SK-N-SH treated with all-trans-retinoic acid at 6 μM for 48 hours (cell line): ENCODE results near the gene LPP.

Experiments
- ARNTL ChIP-seq: fragments of 450-650 bp; formaldehyde crosslinking; IDR thresholded peaks from 2 replicates; pipeline ENCODE4 v1.5.0; 2020; ENCODE audit warnings: low read depth, mild to moderate bottlenecking, moderate library complexity, borderline replicate concordance
- BACH2 ChIP-seq: fragments of 250-450 bp; sonication (Bioruptor Pico); IDR thresholded peaks from 2 replicates; pipeline ENCODE4 v1.9.0; 2021; ENCODE audit warnings: mild to moderate bottlenecking, borderline replicate concordance
- CREB5 ChIP-seq: fragments of 250-450 bp; sonication (Bioruptor Pico); IDR thresholded peaks from 2 replicates; pipeline ENCODE4 v1.5.1; 2020; ENCODE audit warnings: low read depth, mild to moderate bottlenecking, moderate library complexity
- ESRRG ChIP-seq: fragments of 250-450 bp; sonication (Bioruptor Pico); IDR thresholded peaks from 2 replicates; pipeline ENCODE4 v1.6.1; 2021; ENCODE audit warnings: mild to moderate bottlenecking
- ISL1 ChIP-seq: fragments of 250-450 bp; sonication (Bioruptor Pico); IDR thresholded peaks from 2 replicates; pipeline ENCODE4 v2.1.2; 2022; ENCODE audit warnings: mild to moderate bottlenecking, moderate library complexity
- PATZ1 ChIP-seq: fragments of 250-450 bp; sonication (Bioruptor Pico); IDR thresholded peaks from 2 replicates; pipeline ENCODE4 v1.8.0; 2020; ENCODE audit warnings: mild to moderate bottlenecking, moderate library complexity, borderline replicate concordance
- RARB ChIP-seq: fragments of 250-450 bp; sonication (Bioruptor Pico); IDR thresholded peaks from 2 replicates; pipeline ENCODE4 v1.8.0; 2021; ENCODE audit warnings: mild to moderate bottlenecking, moderate library complexity
- TCF4 ChIP-seq: fragments of 250-450 bp; sonication (Bioruptor Pico); IDR thresholded peaks from 2 replicates; pipeline ENCODE4 v1.8.0; 2021; ENCODE audit warnings: mild to moderate bottlenecking, moderate library complexity, borderline replicate concordance
- ZFP3 ChIP-seq: fragments of 250-450 bp; sonication (Bioruptor Pico); IDR thresholded peaks from 2 replicates; pipeline ENCODE4 v1.5.0; 2020; ENCODE audit warnings: mild to moderate bottlenecking, moderate library complexity
- ZFP30 ChIP-seq: fragments of 450-650 bp; formaldehyde crosslinking; IDR thresholded peaks from 2 replicates; pipeline ENCODE4 v1.5.0; 2022; ENCODE audit warnings: mild to moderate bottlenecking, moderate library complexity
- ZNF70 ChIP-seq: fragments of 450-650 bp; formaldehyde crosslinking; IDR thresholded peaks from 2 replicates; pipeline ENCODE4 v1.5.0; 2020; ENCODE audit warnings: mild to moderate bottlenecking, moderate library complexity
- ZNF8 ChIP-seq: fragments of 450-650 bp; formaldehyde crosslinking; IDR thresholded peaks from 2 replicates; pipeline ENCODE4 v1.5.0; 2020; ENCODE audit warnings: mild to moderate bottlenecking, moderate library complexity

DNA sequence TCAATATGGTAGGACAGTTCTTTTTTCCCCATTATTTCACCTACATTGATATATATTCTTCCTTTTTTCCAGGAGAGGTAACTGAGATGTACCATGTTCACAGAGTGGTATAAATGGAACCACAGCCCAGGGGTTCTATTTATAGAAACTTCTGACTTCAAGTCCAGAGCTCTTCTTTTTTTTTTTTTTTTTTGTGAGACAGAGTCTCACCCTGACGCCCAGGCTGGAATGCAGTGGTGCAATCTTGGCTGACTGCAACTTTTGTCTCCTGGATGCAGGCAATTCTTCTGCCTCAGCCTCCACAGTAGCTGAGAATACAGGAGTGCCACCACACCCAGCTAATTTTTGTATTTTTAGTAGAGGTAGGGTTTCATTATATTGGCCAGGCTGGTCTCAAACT, 750.7 kb downstream of the LPP start:
- TF ChIP-seq ARNTL (CRISPR knock-in tag) = no peak
- no peak for TF ChIP-seq ZFP3
- no peak for TF ChIP-seq PATZ1 (CRISPR knock-in tag)
- no peak for TF ChIP-seq ZFP30 (CRISPR knock-in tag)
- TF ChIP-seq CREB5 = no peak
- no peak for TF ChIP-seq RARB (CRISPR knock-in tag)
- no peak for TF ChIP-seq BACH2
- TF ChIP-seq ZNF8 (CRISPR knock-in tag) = no peak
- TF ChIP-seq TCF4 = no peak
- no peak for TF ChIP-seq ESRRG
- TF ChIP-seq ZNF70 (CRISPR knock-in tag) = no peak
- no peak for TF ChIP-seq ISL1
